Right cardiac atrium (tissue), 5 donors: Measurements from ENCODE around the gene LAMB4. TPM values are rescaled to one million over a fixed set of nuclear protein-coding genes. Genes with fewer than 3 reads are reported as not detected.
A peak's percentile ranks its signal among the peaks of the same experiment; 100 is the strongest.

ENCODE experiments used
- ATAC-seq, 2 donors: fragments of 200-7000 bp; cut with Tn5 transposase; one replicate each; pipeline versions ENCODE4 v1.8.0 to v1.9.1; 2020; ENCODE audit warnings: moderate library complexity in 2 of 2, mild to moderate bottlenecking in 1 of 2
- DNase-seq, 3 donors: peaks; one replicate each; pipeline ENCODE4 v3.0.0-alpha.2; 2020
- H3K27ac ChIP-seq: one replicate; pipeline ENCODE4 v1.5.1; 2013; ENCODE audit warnings: mild to moderate bottlenecking, low read length, control low read depth, moderate library complexity
- H3K27me3 ChIP-seq: one replicate; pipeline ENCODE4 v1.6.1; 2013; ENCODE audit not compliant: control insufficient read depth, insufficient read depth
- H3K4me1 ChIP-seq: one replicate; pipeline ENCODE4 v1.6.1; 2013; ENCODE audit warnings: low read length; ENCODE audit not compliant: control insufficient read depth, insufficient read depth
- H3K4me3 ChIP-seq: one replicate; pipeline ENCODE4 v1.5.1; 2013; ENCODE audit warnings: low read length, control low read depth
- H3K9me3 ChIP-seq: one replicate; pipeline ENCODE4 v1.6.1; 2013; ENCODE audit warnings: low read length; ENCODE audit not compliant: control insufficient read depth
- WGBS: extraction: QIAGEN DNeasy Blood & Tissue Kit; methylation state at CpG from one replicate; pipeline ENCODE4 v1.1.7; 2013; 5-methylcytosine and 5-hydroxymethylcytosine counted together
- intact Hi-C, 4 donors: fragments of 100-400 bp; cut with DNase I; formaldehyde crosslinking; loops; one replicate each; pipeline versions ENCODE4 v1.11.0 to v1.14.0; 2022 to 2023
- polyA plus RNA-seq: library from polyadenylated mRNA; stranded (reverse); fragments of 200-250 nt; gene quantifications from one replicate; pipeline ENCODE4 v1.2.3, GENCODE V29; 2013
- total RNA-seq, 4 donors: library from RNA; stranded (reverse); fragmentation: NEBNext Ultra II Directional; extraction: Animal tissue kit (Norgen Biotek cat#: 25700); gene quantifications; one replicate each; pipeline ENCODE4 v1.2.1, GENCODE V29; 2021
- donor health status: healthy with polysubstance abuse.
- donor health status: DM: no; HTN: yes; CAD: no.
- donor health status: DM: no; HTN: no; CAD: no.
- donor health status: DM: no; HTN: yes; CAD: no; lungs with severe emphysema.
- donor health status: DM: yes; HTN: yes; CAD: no.

Gene LAMB4
- total and polyA plus RNA-seq, 5 donors = 0.17 to 0.20 TPM; not detected in 3

GRCh38 chr7:108062250-108063014 is 67.7 kb downstream of the LAMB4 start:
- no peak overlapping the region for H3K4me3 ChIP-seq
- H3K27ac ChIP-seq = no peak overlapping the region
- ATAC-seq (no peak), DNase-seq (no peak)
- H3K27me3 ChIP-seq = no peaks in the 10 kb centered on the region
- no peaks in the 10 kb centered on the region for H3K4me1 ChIP-seq
- intact Hi-C loops = no loop called here
- WGBS = 75% methylated on average over 5 of the region's 5 CpGs
- no peaks in the 10 kb centered on the region for H3K9me3 ChIP-seq

GRCh38 chr7:108059526-108059925 is 70.6 kb downstream of the LAMB4 start:
- ATAC-seq (peak in 1 of 2 donors; percentile 55), DNase-seq (no peak)
- Histone ChIP-seq H3K4me1 (no peaks in the 10 kb centered on the region), H3K9me3 (no peaks in the 10 kb centered on the region), H3K4me3 (no peak overlapping the region), H3K27ac (no peak overlapping the region), H3K27me3 (no peaks in the 10 kb centered on the region)
- intact Hi-C loops = no loop called here
- WGBS = 66% methylated on average over 6 of the region's 6 CpGs

- Histone ChIP-seq H3K27ac (no peak overlapping the region), H3K27me3 (no peaks in the 10 kb centered on the region), H3K4me1 (no peaks in the 10 kb centered on the region), H3K9me3 (no peaks in the 10 kb centered on the region), H3K4me3 (no peak overlapping the region)
- DNase-seq (no peak), ATAC-seq (no peak)
- 61% methylated on average over 4 of the region's 4 CpGs for WGBS
- intact Hi-C loops = no loop called here
Measured at GRCh38 chr7:108057951-108058481, 72.1 kb downstream of the LAMB4 start.

- no peaks in the 10 kb centered on the region for H3K9me3 ChIP-seq
- WGBS = 54% methylated on average over 7 of the region's 7 CpGs
- H3K4me1 ChIP-seq = no peaks in the 10 kb centered on the region
- no peak overlapping the region for H3K27ac ChIP-seq
- no peaks in the 10 kb centered on the region for H3K27me3 ChIP-seq
- DNase-seq = no peak
- peak in 1 of 2 donors; percentile 52 for ATAC-seq
- intact Hi-C loops = no loop called here
- H3K4me3 ChIP-seq = no peak overlapping the region
Measured at GRCh38 chr7:108055611-108056021, 74.5 kb downstream of the LAMB4 start.

GRCh38 chr7:108054537-108054936 is 75.6 kb downstream of the LAMB4 start:
- intact Hi-C loops = no loop called here
- Histone ChIP-seq H3K27me3 (no peaks in the 10 kb centered on the region), H3K4me1 (no peaks in the 10 kb centered on the region), H3K27ac (no peak overlapping the region), H3K4me3 (no peak overlapping the region), H3K9me3 (no peaks in the 10 kb centered on the region)
- no peak for DNase-seq
- WGBS = 90% methylated on average over 1 of the region's 1 CpG
- ATAC-seq = no peak

GRCh38 chr7:108053250-108053649 is 76.9 kb downstream of the LAMB4 start:
- Histone ChIP-seq H3K9me3 (no peaks in the 10 kb centered on the region), H3K4me1 (no peaks in the 10 kb centered on the region), H3K27me3 (no peaks in the 10 kb centered on the region), H3K4me3 (no peak overlapping the region), H3K27ac (no peak overlapping the region)
- 96% methylated on average over 4 of the region's 4 CpGs for WGBS
- DNase-seq (no peak), ATAC-seq (no peak)
- intact Hi-C loops = no loop called here

GRCh38 chr7:108051454-108051853 is 78.7 kb downstream of the LAMB4 start:
- 79% methylated on average over 1 of the region's 1 CpG for WGBS
- no peak for ATAC-seq
- H3K9me3 ChIP-seq = no peaks in the 10 kb centered on the region
- H3K27ac ChIP-seq = no peak overlapping the region
- no peaks in the 10 kb centered on the region for H3K4me1 ChIP-seq
- H3K4me3 ChIP-seq = no peak overlapping the region
- no peak for DNase-seq
- intact Hi-C loops = no loop called here
- H3K27me3 ChIP-seq = no peaks in the 10 kb centered on the region

GRCh38 chr7:108049962-108050361 is 80.2 kb downstream of the LAMB4 start:
- H3K27me3 ChIP-seq = no peaks in the 10 kb centered on the region
- H3K27ac ChIP-seq = no peak overlapping the region
- H3K4me1 ChIP-seq = no peaks in the 10 kb centered on the region
- H3K9me3 ChIP-seq = no peaks in the 10 kb centered on the region
- ATAC-seq (no peak), DNase-seq (no peak)
- intact Hi-C loops = no loop called here
- H3K4me3 ChIP-seq = no peak overlapping the region
- WGBS = 95% methylated on average over 3 of the region's 3 CpGs

- no peaks in the 10 kb centered on the region for H3K27me3 ChIP-seq
- intact Hi-C loops = no loop called here
- no peak for DNase-seq
- H3K27ac ChIP-seq = no peak overlapping the region
- WGBS = 97% methylated on average over 3 of the region's 3 CpGs
- no peak overlapping the region for H3K4me3 ChIP-seq
- ATAC-seq = no peak
- H3K9me3 ChIP-seq = no peaks in the 10 kb centered on the region
- H3K4me1 ChIP-seq = no peaks in the 10 kb centered on the region
Measured at GRCh38 chr7:108048422-108048821, 81.7 kb downstream of the LAMB4 start.

GRCh38 chr7:108046952-108047506 is 83.1 kb downstream of the LAMB4 start:
- 89% methylated on average over 6 of the region's 6 CpGs for WGBS

GRCh38 chr7:108045669-108046068 is 84.5 kb downstream of the LAMB4 start:
- DNase-seq (no peak), ATAC-seq (peak in 1 of 2 donors; percentile 55)
- no peaks in the 10 kb centered on the region for H3K4me1 ChIP-seq
- WGBS = 56% methylated on average over 1 of the region's 1 CpG
- intact Hi-C loops = no loop called here
- no peak overlapping the region for H3K4me3 ChIP-seq
- no peak overlapping the region for H3K27ac ChIP-seq
- no peaks in the 10 kb centered on the region for H3K27me3 ChIP-seq
- H3K9me3 ChIP-seq = no peaks in the 10 kb centered on the region

More at GRCh38 chr7:108046952-108047506, 83.1 kb downstream of the LAMB4 start:
- H3K4me1 ChIP-seq = no peaks in the 10 kb centered on the region
- intact Hi-C loops = no loop called here
- no peak overlapping the region for H3K27ac ChIP-seq
- H3K4me3 ChIP-seq = no peak overlapping the region
- H3K9me3 ChIP-seq = no peaks in the 10 kb centered on the region
- no peak for ATAC-seq
- DNase-seq = no peak
- no peaks in the 10 kb centered on the region for H3K27me3 ChIP-seq
